HepG2 (cell line): ENCODE data around the gene PLPP3. TPM values are rescaled to one million over a fixed set of nuclear protein-coding genes. Genes with fewer than 3 reads are reported as not detected.

Source experiments
- ATAC-seq: fragments of 200-7000 bp; cut with Tn5 transposase; 3 replicates; pipeline ENCODE4 v1.9.1; 2020; ENCODE audit warnings: mild to moderate bottlenecking, moderate library complexity
- BruUV-seq: library from RNA; stranded (reverse); fragments of 400-500 nt; replicated peaks from 2 replicates; lab custom pipeline; 2021; lab: Mats Ljungman, UMichigan
- CTCF ChIA-PET: fragments of 300-600 bp; formaldehyde crosslinking; extraction: SDS; loops from one replicate; lab custom pipeline; 2021; ENCODE audit warnings: low total read pairs, inconsistent platforms, low intra/inter-chr PET ratio; lab: Yijun Ruan, JAX
- POLR2A ChIA-PET: fragments of 350-600 bp; sonication (Branson Sonifier 250); formaldehyde crosslinking; loops from one replicate; lab custom pipeline; 2020; ENCODE audit warnings: antibody characterized with exemption, inconsistent platforms; lab: Yijun Ruan, JAX
- DNase-seq: peaks from one replicate; pipeline ENCODE4 v3.0.0-alpha.2; 2015; ENCODE audit warnings: low spot score
- FAIRE-seq: peaks from 3 replicates; lab custom pipeline; 2011; peaks lifted over from hg19 to GRCh38; lab: Jason Lieb, UNC
- H2AFZ ChIP-seq: one replicate; pipeline ENCODE4 v1.6.1; 2011; ENCODE audit warnings: low read length, inconsistent platforms
- H3K27ac ChIP-seq: fragments of 300-600 bp; 3 replicates; pipeline ENCODE4 v1.8.0; 2011; ENCODE audit warnings: mixed run types, mild to moderate bottlenecking, mixed read lengths, low read length, inconsistent platforms; ENCODE audit not compliant: insufficient read depth; ENCODE audit errors: extremely low read length
- H3K27me3 ChIP-seq, 2 experiments: fragments of 200-600 bp in 1 of 2; 2 replicates in 1 of 2; 3 replicates in 1 of 2; pipeline versions ENCODE4 v1.6.0 to v1.8.0; 2011; ENCODE audit warnings: low read length in 2 of 2, mild to moderate bottlenecking in 2 of 2, moderate library complexity in 2 of 2, inconsistent platforms in 1 of 2; ENCODE audit not compliant: insufficient read depth in 2 of 2, control insufficient read depth in 1 of 2
- H3K36me3 ChIP-seq, 2 experiments: fragments of 200-600 bp in 1 of 2; replicated peaks in 1 of 2; 2 replicates in 1 of 2; 3 replicates in 1 of 2; pipeline versions ENCODE4 v1.5.1 to v1.8.0; 2011; ENCODE audit warnings: low read length in 2 of 2, inconsistent platforms in 1 of 2; ENCODE audit not compliant: insufficient read depth in 2 of 2, control insufficient read depth in 1 of 2
- H3K4me1 ChIP-seq: 2 replicates; pipeline ENCODE4 v1.5.1; 2012; ENCODE audit warnings: low read length, inconsistent platforms; ENCODE audit not compliant: insufficient read depth
- H3K4me2 ChIP-seq: 2 replicates; pipeline ENCODE4 v1.6.0; 2011; ENCODE audit warnings: low read depth, low read length, inconsistent platforms
- H3K4me3 ChIP-seq, 3 experiments: fragments of 200-600 bp in 1 of 3; sonication (generic), shearing (Covaris generic) in 1 of 3; replicated peaks in 1 of 3; 2 replicates each; pipeline ENCODE4 v1.5.1; 2011 to 2016; ENCODE audit warnings: low read length in 3 of 3, inconsistent platforms in 2 of 3, low read depth in 2 of 3, mild to moderate bottlenecking in 2 of 3, control low read depth in 1 of 3, mixed read lengths in 1 of 3; ENCODE audit not compliant: insufficient read depth in 1 of 3
- H3K79me2 ChIP-seq: one replicate; pipeline ENCODE4 v1.6.1; 2011; ENCODE audit warnings: low read length, inconsistent platforms; ENCODE audit not compliant: insufficient read depth
- H3K9ac ChIP-seq: 2 replicates; pipeline ENCODE4 v1.6.0; 2011; ENCODE audit warnings: mild to moderate bottlenecking, low read depth, low read length, inconsistent platforms; ENCODE audit not compliant: insufficient read depth
- H3K9me3 ChIP-seq: 2 replicates; pipeline ENCODE4 v1.5.1; 2012; ENCODE audit warnings: mild to moderate bottlenecking, low read length
- H4K20me1 ChIP-seq: 2 replicates; pipeline ENCODE4 v1.6.0; 2011; ENCODE audit warnings: inconsistent platforms, mild to moderate bottlenecking, low read length, moderate library complexity; ENCODE audit not compliant: insufficient read depth
- ETV5 ChIP-seq: IDR thresholded peaks from 2 replicates; pipeline ENCODE4 v1.6.1; 2018; ENCODE audit warnings: missing biosample characterization, missing genetic modification reagents, inconsistent platforms, borderline replicate concordance
- FLYWCH1 ChIP-seq: sonication (generic); formaldehyde crosslinking; IDR thresholded peaks from 2 replicates; pipeline ENCODE4 v1.8.1; 2023; ENCODE audit warnings: mild to moderate bottlenecking, missing genetic modification reagents
- KDM5A ChIP-seq: fragments of 200-600 bp; sonication (generic); IDR thresholded peaks from 2 replicates; pipeline ENCODE4 v1.7.0; 2018; ENCODE audit warnings: antibody characterized with exemption, mild to moderate bottlenecking, low read length, borderline replicate concordance
- MIXL1 ChIP-seq: IDR thresholded peaks from 2 replicates; pipeline ENCODE4 v1.6.1; 2016
- ZNF766 ChIP-seq: sonication (generic); formaldehyde crosslinking; IDR thresholded peaks from 2 replicates; pipeline ENCODE4 v1.5.0; 2020; ENCODE audit warnings: missing genetic modification reagents, borderline replicate concordance
- WGBS: methylation state at CpG from one replicate; pipeline ENCODE4 v1.1.6; 2017; ENCODE audit warnings: low lambda C conversion rate; 5-methylcytosine and 5-hydroxymethylcytosine counted together
- in situ Hi-C: cut with HindIII; loops from 2 replicates; pipeline ENCODE4 v1.10.0; 2017; ENCODE audit warnings: low pct_unique_long_range_greater_than_20kb; ENCODE audit not compliant: extremely low pct_ligation_motif_present
- intact Hi-C: fragments of 100-400 bp; cut with micrococcal nuclease; formaldehyde crosslinking; loops from one replicate; pipeline ENCODE4 v1.10.0; 2022; ENCODE audit not compliant: unreplicated experiment
- polyA plus RNA-seq, 8 experiments: library from polyadenylated mRNA; depleted of rRNA in 3 of 8; stranded (reverse) in 7 of 8; unstranded in 1 of 8; fragments of >200 nt; fragmentation: Illumina TruSeq in 4 of 8; extraction: Trizol in 4 of 8; gene quantifications; 2 replicates each; pipeline versions ENCODE4 v1.2.1 to v1.2.3, GENCODE V29; 2011 to 2016; ENCODE audit warnings: low read depth in 4 of 8, missing spikeins in 1 of 8, mixed read lengths in 1 of 8; ENCODE audit not compliant: insufficient read depth in 1 of 8
- total RNA-seq, 5 experiments: library from RNA; depleted of rRNA; stranded (reverse); fragments of >200 nt; fragmentation: Illumina TruSeq; extraction: Trizol; gene quantifications; 2 replicates each; pipeline ENCODE4 v1.2.3, GENCODE V29; 2016; ENCODE audit warnings: low read depth in 1 of 5
- TF ChIP-seq, protein P1 (sequence below): sonication (generic); formaldehyde crosslinking; IDR thresholded peaks from 2 replicates; pipeline ENCODE4 v1.5.0; 2020; ENCODE audit warnings: missing genetic modification reagents
- TF ChIP-seq, protein P2 (sequence below): sonication (generic); formaldehyde crosslinking; IDR thresholded peaks from 2 replicates; pipeline ENCODE4 v1.8.1; 2023; ENCODE audit warnings: mild to moderate bottlenecking, inconsistent platforms, moderate library complexity, missing genetic modification reagents, borderline replicate concordance
- TF ChIP-seq, protein P3 (sequence below): sonication (generic); formaldehyde crosslinking; IDR thresholded peaks from 2 replicates; pipeline ENCODE4 v1.4.0; 2020; ENCODE audit warnings: missing genetic modification reagents, mild to moderate bottlenecking, borderline replicate concordance
- TF ChIP-seq, protein P4 (sequence below): sonication (generic); formaldehyde crosslinking; IDR thresholded peaks from 2 replicates; pipeline ENCODE4 v1.5.0; 2020; ENCODE audit warnings: mild to moderate bottlenecking, missing genetic modification reagents, borderline replicate concordance

PLPP3 gene
- total and polyA plus RNA-seq, 2 of the 13 experiments (the other 11 are each of a cell fraction or from before 2014, with no cell fraction given) = 49.7 to 65.8 TPM

DNA sequence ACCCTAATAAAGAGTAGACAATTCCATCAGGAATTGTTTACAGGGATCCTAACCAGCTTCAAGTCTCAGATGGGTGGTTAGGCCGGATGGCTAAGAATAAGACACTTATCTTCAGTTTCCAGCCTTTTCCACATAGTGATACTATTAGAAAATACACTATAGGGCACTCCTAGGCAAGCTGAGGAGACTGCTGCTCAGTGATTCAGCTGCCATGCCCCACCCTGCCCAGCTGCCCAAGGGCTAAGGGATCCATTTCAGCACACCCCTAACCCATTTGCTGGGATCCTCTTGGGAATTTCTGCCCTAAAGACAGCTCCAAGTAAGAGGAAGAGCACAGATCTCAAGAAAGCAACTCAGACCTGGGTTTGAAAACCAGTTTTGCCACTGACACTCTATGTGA lies 31.9 kb downstream of the PLPP3 start (continued):
- TF ChIP-seq, protein P1, sequence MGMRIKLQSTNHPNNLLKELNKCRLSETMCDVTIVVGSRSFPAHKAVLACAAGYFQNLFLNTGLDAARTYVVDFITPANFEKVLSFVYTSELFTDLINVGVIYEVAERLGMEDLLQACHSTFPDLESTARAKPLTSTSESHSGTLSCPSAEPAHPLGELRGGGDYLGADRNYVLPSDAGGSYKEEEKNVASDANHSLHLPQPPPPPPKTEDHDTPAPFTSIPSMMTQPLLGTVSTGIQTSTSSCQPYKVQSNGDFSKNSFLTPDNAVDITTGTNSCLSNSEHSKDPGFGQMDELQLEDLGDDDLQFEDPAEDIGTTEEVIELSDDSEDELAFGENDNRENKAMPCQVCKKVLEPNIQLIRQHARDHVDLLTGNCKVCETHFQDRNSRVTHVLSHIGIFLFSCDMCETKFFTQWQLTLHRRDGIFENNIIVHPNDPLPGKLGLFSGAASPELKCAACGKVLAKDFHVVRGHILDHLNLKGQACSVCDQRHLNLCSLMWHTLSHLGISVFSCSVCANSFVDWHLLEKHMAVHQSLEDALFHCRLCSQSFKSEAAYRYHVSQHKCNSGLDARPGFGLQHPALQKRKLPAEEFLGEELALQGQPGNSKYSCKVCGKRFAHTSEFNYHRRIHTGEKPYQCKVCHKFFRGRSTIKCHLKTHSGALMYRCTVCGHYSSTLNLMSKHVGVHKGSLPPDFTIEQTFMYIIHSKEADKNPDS (CRISPR knock-in tag) = no peak
- TF ChIP-seq FLYWCH1 (CRISPR knock-in tag) = no peak

DNA sequence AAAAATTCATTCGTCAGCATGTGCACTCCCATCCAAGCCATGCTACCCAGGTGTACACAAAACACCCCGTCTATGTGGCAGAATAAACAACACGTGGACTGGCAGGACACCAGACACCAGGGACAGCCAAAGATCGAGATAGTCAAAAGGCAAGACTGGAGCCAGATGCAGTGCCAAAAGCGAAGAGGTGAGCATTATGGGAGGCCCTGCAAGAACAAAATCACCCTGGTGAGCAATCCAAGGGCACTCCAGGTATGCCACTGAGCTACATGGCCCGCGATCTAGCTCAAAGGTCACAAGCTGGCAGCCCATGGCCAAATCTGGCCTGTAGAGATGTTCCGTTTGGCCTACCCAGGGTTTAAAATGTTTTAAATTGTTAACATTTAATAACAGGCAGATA lies 33.7 kb downstream of the PLPP3 start:
- no peak overlapping the region for H3K9ac ChIP-seq
- H3K4me1 ChIP-seq = peaks cover 100% of the 10 kb centered on the region
- H3K4me3 ChIP-seq = no peak overlapping the region
- H3K4me2 ChIP-seq = no peak overlapping the region
- no peak for ATAC-seq
- TF ChIP-seq, protein P2, sequence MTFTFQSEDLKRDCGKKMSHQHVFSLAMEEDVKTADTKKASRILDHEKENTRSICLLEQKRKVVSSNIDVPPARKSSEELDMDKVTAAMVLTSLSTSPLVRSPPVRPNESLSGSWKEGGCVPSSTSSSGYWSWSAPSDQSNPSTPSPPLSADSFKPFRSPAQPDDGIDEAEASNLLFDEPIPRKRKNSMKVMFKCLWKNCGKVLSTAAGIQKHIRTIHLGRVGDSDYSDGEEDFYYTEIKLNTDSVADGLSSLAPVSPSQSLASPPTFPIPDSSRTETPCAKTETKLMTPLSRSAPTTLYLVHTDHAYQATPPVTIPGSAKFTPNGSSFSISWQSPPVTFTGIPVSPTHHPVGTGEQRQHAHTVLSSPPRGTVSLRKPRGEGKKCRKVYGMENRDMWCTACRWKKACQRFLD (CRISPR knock-in tag) = no peak
- TF ChIP-seq, protein P3, sequence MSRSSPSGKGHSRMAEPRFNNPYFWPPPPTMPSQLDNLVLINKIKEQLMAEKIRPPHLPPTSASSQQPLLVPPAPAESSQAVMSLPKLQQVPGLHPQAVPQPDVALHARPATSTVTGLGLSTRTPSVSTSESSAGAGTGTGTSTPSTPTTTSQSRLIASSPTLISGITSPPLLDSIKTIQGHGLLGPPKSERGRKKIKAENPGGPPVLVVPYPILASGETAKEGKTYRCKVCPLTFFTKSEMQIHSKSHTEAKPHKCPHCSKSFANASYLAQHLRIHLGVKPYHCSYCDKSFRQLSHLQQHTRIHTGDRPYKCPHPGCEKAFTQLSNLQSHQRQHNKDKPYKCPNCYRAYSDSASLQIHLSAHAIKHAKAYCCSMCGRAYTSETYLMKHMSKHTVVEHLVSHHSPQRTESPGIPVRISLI = no peak
- TF ChIP-seq ZNF766 (CRISPR knock-in tag) (no peak), KDM5A (no peak), MIXL1 (CRISPR knock-in tag) (no peak), ETV5 (CRISPR knock-in tag) (no peak)
- TF ChIP-seq, protein P4, sequence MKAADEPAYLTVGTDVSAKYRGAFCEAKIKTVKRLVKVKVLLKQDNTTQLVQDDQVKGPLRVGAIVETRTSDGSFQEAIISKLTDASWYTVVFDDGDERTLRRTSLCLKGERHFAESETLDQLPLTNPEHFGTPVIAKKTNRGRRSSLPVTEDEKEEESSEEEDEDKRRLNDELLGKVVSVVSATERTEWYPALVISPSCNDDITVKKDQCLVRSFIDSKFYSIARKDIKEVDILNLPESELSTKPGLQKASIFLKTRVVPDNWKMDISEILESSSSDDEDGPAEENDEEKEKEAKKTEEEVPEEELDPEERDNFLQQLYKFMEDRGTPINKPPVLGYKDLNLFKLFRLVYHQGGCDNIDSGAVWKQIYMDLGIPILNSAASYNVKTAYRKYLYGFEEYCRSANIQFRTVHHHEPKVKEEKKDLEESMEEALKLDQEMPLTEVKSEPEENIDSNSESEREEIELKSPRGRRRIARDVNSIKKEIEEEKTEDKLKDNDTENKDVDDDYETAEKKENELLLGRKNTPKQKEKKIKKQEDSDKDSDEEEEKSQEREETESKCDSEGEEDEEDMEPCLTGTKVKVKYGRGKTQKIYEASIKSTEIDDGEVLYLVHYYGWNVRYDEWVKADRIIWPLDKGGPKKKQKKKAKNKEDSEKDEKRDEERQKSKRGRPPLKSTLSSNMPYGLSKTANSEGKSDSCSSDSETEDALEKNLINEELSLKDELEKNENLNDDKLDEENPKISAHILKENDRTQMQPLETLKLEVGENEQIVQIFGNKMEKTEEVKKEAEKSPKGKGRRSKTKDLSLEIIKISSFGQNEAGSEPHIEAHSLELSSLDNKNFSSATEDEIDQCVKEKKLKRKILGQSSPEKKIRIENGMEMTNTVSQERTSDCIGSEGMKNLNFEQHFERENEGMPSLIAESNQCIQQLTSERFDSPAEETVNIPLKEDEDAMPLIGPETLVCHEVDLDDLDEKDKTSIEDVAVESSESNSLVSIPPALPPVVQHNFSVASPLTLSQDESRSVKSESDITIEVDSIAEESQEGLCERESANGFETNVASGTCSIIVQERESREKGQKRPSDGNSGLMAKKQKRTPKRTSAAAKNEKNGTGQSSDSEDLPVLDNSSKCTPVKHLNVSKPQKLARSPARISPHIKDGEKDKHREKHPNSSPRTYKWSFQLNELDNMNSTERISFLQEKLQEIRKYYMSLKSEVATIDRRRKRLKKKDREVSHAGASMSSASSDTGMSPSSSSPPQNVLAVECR = no peak
- DNase-seq = no peak
- peaks cover 0 to 4% of the 10 kb centered on the region in 2 experiments; a peak in 2 of 5 replicates for H3K36me3 ChIP-seq
- WGBS = 95% methylated on average over 5 of the region's 8 CpGs
- intact Hi-C loops = no loop called here
- peaks cover 99% of the 10 kb centered on the region for H3K79me2 ChIP-seq
- peaks cover 21% of the 10 kb centered on the region for H4K20me1 ChIP-seq
- POLR2A ChIA-PET = no interaction called here
- CTCF ChIA-PET = no interaction called here
- H3K9me3 ChIP-seq = no peaks in the 10 kb centered on the region
- H3K27ac ChIP-seq = no peak overlapping the region
- no peak overlapping the region for H2AFZ ChIP-seq
- in situ Hi-C loops = no loop called here
- no peak for FAIRE-seq
- no peaks in the 10 kb centered on the region for H3K27me3 ChIP-seq
- BruUV-seq = no TSS peak
